IMR-90 (cell line): ENCODE data around the gene PCIF1. TPM values are rescaled to one million over a fixed set of nuclear protein-coding genes. Genes with fewer than 3 reads are reported as not detected.
A peak's percentile ranks its signal among the peaks of the same experiment; 100 is the strongest.

ENCODE experiments used
- ATAC-seq: fragments of 200-7000 bp; cut with Tn5 transposase; 2 replicates; pipeline ENCODE4 v1.9.1; 2020; ENCODE audit warnings: low read depth, mild to moderate bottlenecking, moderate library complexity
- BruUV-seq: library from RNA; stranded (reverse); fragments of 400-500 nt; replicated peaks from 2 replicates; lab custom pipeline; 2021; lab: Mats Ljungman, UMichigan
- CTCF ChIA-PET: fragments of 300-600 bp; formaldehyde crosslinking; extraction: SDS; loops from one replicate; lab custom pipeline; 2021; ENCODE audit warnings: antibody characterized with exemption; lab: Yijun Ruan, JAX
- POLR2A ChIA-PET: fragments of 300-600 bp; sonication (Branson Sonifier 250); formaldehyde crosslinking; loops from one replicate; lab custom pipeline; 2022; ENCODE audit warnings: antibody characterized with exemption; ENCODE audit not compliant: unreplicated experiment; lab: Charles Lee
- DNase-seq: peaks from one replicate; pipeline ENCODE4 v3.0.0; 2013
- H2AFZ ChIP-seq: replicated peaks from 2 replicates; pipeline ENCODE3; 2013; ENCODE audit warnings: low read length, mild to moderate bottlenecking; ENCODE audit not compliant: poor library complexity
- H2AK5ac ChIP-seq: 2 replicates; pipeline ENCODE4 v1.6.1; 2013; ENCODE audit warnings: low read depth, low read length, inconsistent platforms
- H2AK9ac ChIP-seq: replicated peaks from 2 replicates; pipeline ENCODE3; 2013; ENCODE audit warnings: mild to moderate bottlenecking, low read depth, low read length, moderate library complexity; ENCODE audit not compliant: poor library complexity
- H2BK120ac ChIP-seq: 2 replicates; pipeline ENCODE4 v1.6.1; 2013; ENCODE audit warnings: low read depth, low read length, inconsistent platforms
- H2BK15ac ChIP-seq: 3 replicates; pipeline ENCODE4 v1.6.1; 2013; ENCODE audit warnings: low read depth, low read length, inconsistent platforms
- H2BK20ac ChIP-seq: 2 replicates; pipeline ENCODE4 v1.6.1; 2013; ENCODE audit warnings: low read depth, mild to moderate bottlenecking, inconsistent platforms, low read length, moderate library complexity
- H2BK5ac ChIP-seq: 2 replicates; pipeline ENCODE4 v1.6.1; 2013; ENCODE audit warnings: mild to moderate bottlenecking, low read depth, low read length, inconsistent platforms; ENCODE audit not compliant: poor library complexity, severe bottlenecking
- H3K14ac ChIP-seq: replicated peaks from 2 replicates; pipeline ENCODE4 v1.6.1; 2013; ENCODE audit warnings: low read depth, low read length, inconsistent platforms
- H3K18ac ChIP-seq: 2 replicates; pipeline ENCODE4 v1.6.1; 2013; ENCODE audit warnings: low read depth, low read length, control low read depth
- H3K23ac ChIP-seq: 2 replicates; pipeline ENCODE4 v1.6.1; 2013; ENCODE audit warnings: low read depth, low read length, inconsistent platforms
- H3K27ac ChIP-seq: 2 replicates; pipeline ENCODE4 v1.5.1; 2013; ENCODE audit warnings: mild to moderate bottlenecking, control low read depth, low read length; ENCODE audit not compliant: insufficient read depth
- H3K27me3 ChIP-seq: 2 replicates; pipeline ENCODE4 v1.6.1; 2013; ENCODE audit warnings: low read length; ENCODE audit not compliant: control insufficient read depth, insufficient read depth
- H3K36me3 ChIP-seq: 2 replicates; pipeline ENCODE4 v1.6.1; 2013; ENCODE audit warnings: low read length, mixed read lengths; ENCODE audit not compliant: control insufficient read depth, insufficient read depth
- H3K4ac ChIP-seq: 2 replicates; pipeline ENCODE4 v1.6.1; 2013; ENCODE audit warnings: low read depth, low read length, inconsistent platforms
- H3K4me1 ChIP-seq: 2 replicates; pipeline ENCODE4 v1.6.1; 2013; ENCODE audit warnings: low read length, mixed read lengths; ENCODE audit not compliant: control insufficient read depth, insufficient read depth
- H3K4me2 ChIP-seq: 2 replicates; pipeline ENCODE4 v1.6.1; 2013; ENCODE audit warnings: low read depth, mild to moderate bottlenecking, control low read depth, low read length, moderate library complexity
- H3K4me3 ChIP-seq: 2 replicates; pipeline ENCODE4 v1.5.1; 2013; ENCODE audit warnings: low read depth, mild to moderate bottlenecking, control low read depth, low read length, moderate library complexity; ENCODE audit not compliant: insufficient read depth
- H3K56ac ChIP-seq: 2 replicates; pipeline ENCODE4 v1.6.1; 2013; ENCODE audit warnings: low read length, inconsistent platforms; ENCODE audit not compliant: insufficient read depth; ENCODE audit errors: extremely low read depth
- H3K79me1 ChIP-seq, 2 experiments: 2 replicates each; pipeline ENCODE4 v1.6.1; 2013; ENCODE audit warnings: low read length in 2 of 2, inconsistent platforms in 1 of 2, low read depth in 1 of 2
- H3K9ac ChIP-seq: 2 replicates; pipeline ENCODE4 v1.6.1; 2013; ENCODE audit warnings: low read depth, low read length, control low read depth
- H3K9me1 ChIP-seq: 2 replicates; pipeline ENCODE4 v1.6.1; 2013; ENCODE audit warnings: low read length, inconsistent platforms; ENCODE audit not compliant: insufficient read depth
- H3K9me3 ChIP-seq: 2 replicates; pipeline ENCODE4 v1.6.1; 2013; ENCODE audit warnings: low read length; ENCODE audit not compliant: control insufficient read depth, insufficient read depth
- H4K20me1 ChIP-seq: 2 replicates; pipeline ENCODE4 v1.6.1; 2013; ENCODE audit warnings: low read length, inconsistent platforms; ENCODE audit not compliant: insufficient read depth
- H4K5ac ChIP-seq: 2 replicates; pipeline ENCODE4 v1.6.1; 2013; ENCODE audit warnings: mild to moderate bottlenecking, low read depth, low read length, control low read depth
- H4K8ac ChIP-seq, 2 experiments: 2 replicates each; pipeline ENCODE4 v1.6.1; 2013; ENCODE audit warnings: low read depth in 2 of 2, low read length in 2 of 2, control low read depth in 1 of 2, inconsistent platforms in 1 of 2
- H4K91ac ChIP-seq: 2 replicates; pipeline ENCODE4 v1.6.1; 2013; ENCODE audit warnings: low read depth, low read length, inconsistent platforms; ENCODE audit not compliant: insufficient read depth
- BHLHE40 ChIP-seq: fragments of 150-350 bp; IDR thresholded peaks from 2 replicates; pipeline ENCODE4 v1.6.1; 2016; ENCODE audit warnings: mild to moderate bottlenecking, low read depth, low read length
- CHD1 ChIP-seq: IDR thresholded peaks from 2 replicates; pipeline ENCODE4 v1.6.1; 2012; ENCODE audit warnings: low read depth, low read length, improper control_type of control experiment
- CTCF ChIP-seq: conservative IDR thresholded peaks from 2 replicates; pipeline ENCODE4 v1.5.1; 2012; ENCODE audit warnings: mild to moderate bottlenecking, low read depth, low read length, improper control_type of control experiment
- ELK1 ChIP-seq: fragments of 150-350 bp; IDR thresholded peaks from 2 replicates; pipeline ENCODE4 v1.6.1; 2016; ENCODE audit warnings: low read depth, mild to moderate bottlenecking, low read length, moderate library complexity, borderline replicate concordance
- FOS ChIP-seq: fragments of 150-350 bp; IDR thresholded peaks from 2 replicates; pipeline ENCODE4 v1.6.1; 2016; ENCODE audit warnings: low read depth, low read length
- MAFK ChIP-seq: IDR thresholded peaks from 2 replicates; pipeline ENCODE4 v1.6.1; 2012; ENCODE audit warnings: low read depth, low read length, improper control_type of control experiment
- MXI1 ChIP-seq: IDR thresholded peaks from 2 replicates; pipeline ENCODE4 v1.6.1; 2012; ENCODE audit warnings: low read depth, mild to moderate bottlenecking, low read length, moderate library complexity, borderline replicate concordance
- NFE2L2 ChIP-seq: fragments of 150-350 bp; IDR thresholded peaks from 2 replicates; pipeline ENCODE4 v1.6.1; 2016; ENCODE audit warnings: low read depth, mild to moderate bottlenecking, low read length
- POLR2A ChIP-seq: IDR thresholded peaks from 2 replicates; pipeline ENCODE4 v1.6.1; 2012; ENCODE audit warnings: mild to moderate bottlenecking, low read depth, low read length
- RAD21 ChIP-seq: IDR thresholded peaks from 2 replicates; pipeline ENCODE4 v1.6.1; 2012; ENCODE audit warnings: low read length, improper control_type of control experiment
- RCOR1 ChIP-seq: IDR thresholded peaks from 2 replicates; pipeline ENCODE4 v1.6.1; 2012; ENCODE audit warnings: mild to moderate bottlenecking, low read length, improper control_type of control experiment; ENCODE audit not compliant: insufficient replicate concordance
- SMC3 ChIP-seq: fragments of 150-350 bp; IDR thresholded peaks from 2 replicates; pipeline ENCODE4 v1.6.1; 2016; ENCODE audit warnings: low read depth, mild to moderate bottlenecking, antibody characterized with exemption, low read length, moderate library complexity
- WGBS, 2 experiments: methylation state at CpG; one replicate each; pipeline versions ENCODE4 v1.1.5 to v1.1.7; 2013; ENCODE audit warnings: missing lambda C conversion rate in 2 of 2; ENCODE audit not compliant: insufficient read length in 1 of 2; ENCODE audit errors: extremely low coverage in 2 of 2; 5-methylcytosine and 5-hydroxymethylcytosine counted together
- dilution Hi-C: fragments of 300-500 bp; cut with HindIII; formaldehyde crosslinking; loops from one replicate; pipeline ENCODE4 v1.14.3; 2018; ENCODE audit warnings: low sequenced_read_pairs; ENCODE audit not compliant: unreplicated experiment
- in situ Hi-C: fragments of 300-500 bp; cut with MboI; formaldehyde crosslinking; loops from 3 replicates; pipeline ENCODE4 v1.14.3; 2019; ENCODE audit warnings: low sequenced_read_pairs, inconsistent platforms, mixed read lengths
- intact Hi-C: fragments of 100-400 bp; cut with micrococcal nuclease; formaldehyde crosslinking; loops from 2 replicates; pipeline ENCODE4 v1.10.0; 2022
- polyA plus RNA-seq, 3 experiments: library from polyadenylated mRNA; depleted of rRNA; stranded (reverse); fragments of >200 nt; gene quantifications; 2 replicates each; pipeline ENCODE4 v1.2.3, GENCODE V29; 2012; ENCODE audit warnings: low replicate concordance in 1 of 3
- total RNA-seq: library from RNA; depleted of rRNA; stranded (reverse); fragments of >200 nt; gene quantifications from 2 replicates; pipeline ENCODE4 v1.2.3, GENCODE V29; 2012
- TF ChIP-seq, protein P1 (sequence below): fragments of 150-350 bp; IDR thresholded peaks from 2 replicates; pipeline ENCODE4 v1.6.1; 2017; ENCODE audit warnings: mild to moderate bottlenecking, antibody characterized with exemption, low read length, low read depth

The PCIF1 gene
- total and polyA plus RNA-seq, 2 of the 4 experiments (the other 2 are of a cell fraction): 5.4 to 18.3 TPM

GRCh38 chr20:45909817-45910669, 24.4 kb upstream of the PCIF1 start:
- H3K79me1 ChIP-seq: peaks cover 5 to 26% of the 10 kb centered on the region in 2 experiments; a peak in 3 of 4 replicates
- H3K4ac ChIP-seq: peak overlapping the region; percentile 4; the same call in 1 of the 2 replicates
- H3K56ac ChIP-seq: no peak overlapping the region
- no peak overlapping the region for H2BK5ac ChIP-seq
- H3K18ac ChIP-seq: no peak overlapping the region
- H2AK9ac ChIP-seq: peak overlapping the region; percentile 22
- H2AFZ ChIP-seq: peak overlapping the region; percentile 80
- H2BK20ac ChIP-seq: 0 out of 2 replicates have a peak overlapping the region, but pooled peaks have one; percentile 38
- H2BK15ac ChIP-seq: no peak overlapping the region
- no peak for ATAC-seq
- H3K9me1 ChIP-seq: peaks cover 27% of the 10 kb centered on the region
- H3K23ac ChIP-seq: no peak overlapping the region
- peak overlapping the region; percentile 55 to 85; a peak in 3 of 4 replicates for H4K8ac ChIP-seq
- no peak overlapping the region for H3K9ac ChIP-seq
- no peak for DNase-seq
- BruUV-seq: no TSS peak
- H3K14ac ChIP-seq: no peak overlapping the region
- CTCF ChIA-PET: interaction anchor here (1.3 kb wide), 1 partner anchor 20 kb away, joined by 8 read pairs; no protein-coding TSS in a partner anchor
- no peak overlapping the region for H3K4me3 ChIP-seq
- intact Hi-C loops (loop anchor here (1.0 kb wide), 1 partner anchor 25 kb away; no protein-coding TSS in a partner anchor), in situ Hi-C loops (loop anchor here (25.0 kb wide), 1 partner anchor 573 kb away; the partner anchor contains the start of gene SDC4), dilution Hi-C loops (no loop called here)
- H3K36me3 ChIP-seq: peaks cover 25% of the 10 kb centered on the region; the same call in 1 of the 2 replicates
- no peaks in the 10 kb centered on the region for H3K9me3 ChIP-seq
- H4K20me1 ChIP-seq: peaks cover 5% of the 10 kb centered on the region; the same call in 1 of the 2 replicates
- H3K4me1 ChIP-seq: peaks cover 16% of the 10 kb centered on the region
- H2AK5ac ChIP-seq: peak overlapping the region; percentile 33
- H3K27ac ChIP-seq: no peak overlapping the region
- H4K5ac ChIP-seq: no peak overlapping the region
- no peak overlapping the region for H2BK120ac ChIP-seq
- whole genome bisulfite sequencing, 2 experiments: 91% methylated on average over 9 of the region's 22 CpGs; no CpG with 5 or more reads in 1 of the 2 experiments
- no peaks in the 10 kb centered on the region for H3K27me3 ChIP-seq
- POLR2A ChIA-PET: interaction anchor here (0.6 kb wide), 1 partner anchor 25 kb away, joined by 8 read pairs; no protein-coding TSS in a partner anchor
- H4K91ac ChIP-seq: peak overlapping the region; percentile 24; the same call in 1 of the 2 replicates
- H3K4me2 ChIP-seq: no peak overlapping the region
- TF ChIP-seq CTCF (no peak), SMC3 (no peak), NFE2L2 (no peak), MAFK (no peak), POLR2A (no peak), BHLHE40 (no peak), RAD21 (no peak), MXI1 (no peak), RCOR1 (no peak), FOS (no peak), CHD1 (no peak), ELK1 (no peak)
- TF ChIP-seq, protein P1, sequence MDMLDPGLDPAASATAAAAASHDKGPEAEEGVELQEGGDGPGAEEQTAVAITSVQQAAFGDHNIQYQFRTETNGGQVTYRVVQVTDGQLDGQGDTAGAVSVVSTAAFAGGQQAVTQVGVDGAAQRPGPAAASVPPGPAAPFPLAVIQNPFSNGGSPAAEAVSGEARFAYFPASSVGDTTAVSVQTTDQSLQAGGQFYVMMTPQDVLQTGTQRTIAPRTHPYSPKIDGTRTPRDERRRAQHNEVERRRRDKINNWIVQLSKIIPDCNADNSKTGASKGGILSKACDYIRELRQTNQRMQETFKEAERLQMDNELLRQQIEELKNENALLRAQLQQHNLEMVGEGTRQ: no peak
